ENCODE results near the gene SV2C. TPM values are rescaled to one million over a fixed set of nuclear protein-coding genes. Genes with fewer than 3 reads are reported as not detected.

SV2C gene
- total RNA-seq, 1 donor from 2014 or later: not detected

- Mint-ChIP-seq H3K4me1 (no peaks in the 10 kb centered on the region), H3K27ac (no peak overlapping the region), H3K9me3 (no peaks in the 10 kb centered on the region), H3K4me3 (no peak overlapping the region), H3K27me3 (peaks cover 3% of the 10 kb centered on the region), H3K36me3 (ENCODE audit: low read depth) (no peaks in the 10 kb centered on the region)
- POLR2A ChIA-PET: no interaction called here
- CTCF ChIA-PET: no interaction called here
- TF ChIP-seq CTCF (IDR thresholded peaks at IDR 0.05): no peak
- intact Hi-C loops (cut with micrococcal nuclease): no loop called here
- DNase-seq (no peak), ATAC-seq (ENCODE audit: low read depth) (no peak)
Observed at GRCh38 chr5:76277736-76278135, 194.6 kb downstream of the SV2C start.

GRCh38 chr5:76278261-76278789 lies 195.1 kb downstream of the SV2C start:
- intact Hi-C loops (cut with micrococcal nuclease): no loop called here
- no peak for ATAC-seq (ENCODE audit: low read depth)
- POLR2A ChIA-PET: no interaction called here
- DNase-seq: no peak
- H3K4me3 Mint-ChIP-seq: no peak overlapping the region
- CTCF ChIA-PET: no interaction called here
- no peaks in the 10 kb centered on the region for H3K4me1 Mint-ChIP-seq
- H3K27me3 Mint-ChIP-seq: peaks cover 3% of the 10 kb centered on the region
- no peaks in the 10 kb centered on the region for H3K9me3 Mint-ChIP-seq
- TF ChIP-seq CTCF (IDR thresholded peaks at IDR 0.05): no peak
- no peak overlapping the region for H3K27ac Mint-ChIP-seq
- H3K36me3 Mint-ChIP-seq (ENCODE audit: low read depth): no peaks in the 10 kb centered on the region

DNA sequence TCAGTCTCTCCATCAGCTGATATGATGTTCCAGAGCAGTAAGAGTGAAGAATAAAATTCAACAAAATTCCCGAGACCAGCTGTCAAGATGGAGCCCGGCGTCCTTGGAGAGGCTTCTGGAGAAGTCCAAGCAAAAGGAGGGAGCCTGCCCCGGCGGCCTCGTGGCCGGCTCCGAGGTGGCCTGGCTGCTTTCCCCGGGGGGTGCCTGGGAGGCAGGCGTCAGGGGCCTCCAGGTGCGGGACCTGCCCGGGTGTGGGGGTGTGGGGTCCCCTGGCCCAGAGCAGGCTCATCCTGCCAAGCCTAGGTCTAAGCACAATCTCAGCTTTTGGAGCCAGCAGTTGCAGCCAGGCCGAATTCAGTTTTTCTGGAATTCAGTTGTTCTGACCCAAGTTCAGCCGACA lies 197.3 kb downstream of the SV2C start:
- no peak for DNase-seq
- Mint-ChIP-seq H3K27ac (no peak overlapping the region), H3K4me1 (no peaks in the 10 kb centered on the region), H3K4me3 (no peak overlapping the region), H3K36me3 (ENCODE audit: low read depth) (no peaks in the 10 kb centered on the region), H3K27me3 (no peaks in the 10 kb centered on the region), H3K9me3 (no peaks in the 10 kb centered on the region)
- ATAC-seq (ENCODE audit: low read depth): no peak
- intact Hi-C loops (cut with micrococcal nuclease): no loop called here
- ChIA-PET POLR2A (no interaction called here), CTCF (no interaction called here)
- TF ChIP-seq CTCF (IDR thresholded peaks at IDR 0.05): no peak

GRCh38 chr5:76283670-76284069 lies 200.5 kb downstream of the SV2C start:
- TF ChIP-seq CTCF (IDR thresholded peaks at IDR 0.05): no peak
- DNase-seq: no peak
- H3K36me3 Mint-ChIP-seq (ENCODE audit: low read depth): no peaks in the 10 kb centered on the region
- intact Hi-C loops (cut with micrococcal nuclease): no loop called here
- ChIA-PET CTCF (no interaction called here), POLR2A (no interaction called here)
- no peak overlapping the region for H3K27ac Mint-ChIP-seq
- no peaks in the 10 kb centered on the region for H3K9me3 Mint-ChIP-seq
- H3K4me3 Mint-ChIP-seq: no peak overlapping the region
- no peaks in the 10 kb centered on the region for H3K27me3 Mint-ChIP-seq
- no peaks in the 10 kb centered on the region for H3K4me1 Mint-ChIP-seq
- ATAC-seq (ENCODE audit: low read depth): no peak

- no peak overlapping the region for H3K27ac Mint-ChIP-seq
- no peaks in the 10 kb centered on the region for H3K9me3 Mint-ChIP-seq
- no peak for TF ChIP-seq CTCF (IDR thresholded peaks at IDR 0.05)
- ATAC-seq (ENCODE audit: low read depth) (no peak), DNase-seq (no peak)
- ChIA-PET CTCF (no interaction called here), POLR2A (no interaction called here)
- no peak overlapping the region for H3K4me3 Mint-ChIP-seq
- no peaks in the 10 kb centered on the region for H3K27me3 Mint-ChIP-seq
- intact Hi-C loops (cut with micrococcal nuclease): no loop called here
- peaks cover 8% of the 10 kb centered on the region for H3K4me1 Mint-ChIP-seq
- H3K36me3 Mint-ChIP-seq (ENCODE audit: low read depth): no peaks in the 10 kb centered on the region
Observed at GRCh38 chr5:76289692-76290091, 206.5 kb downstream of the SV2C start.

Data from activated B cell treated with CpG ODN at 0.5 μM for 24 hours (primary cell).